SU-DHL-6 (cell line): ENCODE measurements around the gene LGALS8.

Source experiments
- EZH2phosphoT487 ChIP-seq: fragments of 200-600 bp; sonication (generic), shearing (Covaris generic); conservative IDR thresholded peaks from 2 replicates; pipeline ENCODE4 v1.6.1; 2018; ENCODE audit warnings: mild to moderate bottlenecking, antibody characterized with exemption, low read length, moderate library complexity, mixed read lengths
- TF ChIP-seq, protein P1 (sequence below): fragments of 200-600 bp; sonication (generic); IDR thresholded peaks from one replicate; pipeline ENCODE4 v1.5.1; 2017; ENCODE audit warnings: antibody characterized with exemption, mild to moderate bottlenecking, low read length, moderate library complexity; ENCODE audit not compliant: insufficient read depth, poor library complexity, severe bottlenecking

DNA sequence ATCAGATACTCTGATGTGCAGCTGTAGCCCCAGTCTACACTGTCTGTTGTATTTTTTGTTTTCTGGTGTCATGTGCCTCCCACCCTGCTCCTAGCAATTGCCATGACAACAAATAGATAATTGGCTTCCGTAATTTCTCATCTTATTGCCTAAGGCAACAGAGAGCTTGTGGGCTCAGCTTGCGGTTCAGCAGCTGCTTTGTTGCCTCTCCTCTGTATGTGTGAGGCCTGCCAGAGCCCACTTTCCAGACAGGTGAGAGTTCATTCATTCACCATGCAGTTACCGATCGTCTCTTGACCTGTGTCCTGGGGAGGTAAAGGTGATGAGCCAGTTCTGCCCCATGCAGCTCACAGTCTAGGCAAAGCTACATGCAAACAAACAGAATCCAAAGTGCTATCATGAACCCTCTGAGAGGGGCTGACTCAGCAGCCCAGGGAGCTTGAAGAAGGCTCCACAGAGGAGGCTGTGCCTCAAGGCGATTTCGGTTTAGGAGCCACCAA lies 11.9 kb downstream of the LGALS8 start:
- TF ChIP-seq, protein P1, sequence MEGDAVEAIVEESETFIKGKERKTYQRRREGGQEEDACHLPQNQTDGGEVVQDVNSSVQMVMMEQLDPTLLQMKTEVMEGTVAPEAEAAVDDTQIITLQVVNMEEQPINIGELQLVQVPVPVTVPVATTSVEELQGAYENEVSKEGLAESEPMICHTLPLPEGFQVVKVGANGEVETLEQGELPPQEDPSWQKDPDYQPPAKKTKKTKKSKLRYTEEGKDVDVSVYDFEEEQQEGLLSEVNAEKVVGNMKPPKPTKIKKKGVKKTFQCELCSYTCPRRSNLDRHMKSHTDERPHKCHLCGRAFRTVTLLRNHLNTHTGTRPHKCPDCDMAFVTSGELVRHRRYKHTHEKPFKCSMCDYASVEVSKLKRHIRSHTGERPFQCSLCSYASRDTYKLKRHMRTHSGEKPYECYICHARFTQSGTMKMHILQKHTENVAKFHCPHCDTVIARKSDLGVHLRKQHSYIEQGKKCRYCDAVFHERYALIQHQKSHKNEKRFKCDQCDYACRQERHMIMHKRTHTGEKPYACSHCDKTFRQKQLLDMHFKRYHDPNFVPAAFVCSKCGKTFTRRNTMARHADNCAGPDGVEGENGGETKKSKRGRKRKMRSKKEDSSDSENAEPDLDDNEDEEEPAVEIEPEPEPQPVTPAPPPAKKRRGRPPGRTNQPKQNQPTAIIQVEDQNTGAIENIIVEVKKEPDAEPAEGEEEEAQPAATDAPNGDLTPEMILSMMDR = no peak
- no peak for TF ChIP-seq EZH2phosphoT487
